Measurements from ENCODE around the gene JPT2.

The JPT2 gene

DNA sequence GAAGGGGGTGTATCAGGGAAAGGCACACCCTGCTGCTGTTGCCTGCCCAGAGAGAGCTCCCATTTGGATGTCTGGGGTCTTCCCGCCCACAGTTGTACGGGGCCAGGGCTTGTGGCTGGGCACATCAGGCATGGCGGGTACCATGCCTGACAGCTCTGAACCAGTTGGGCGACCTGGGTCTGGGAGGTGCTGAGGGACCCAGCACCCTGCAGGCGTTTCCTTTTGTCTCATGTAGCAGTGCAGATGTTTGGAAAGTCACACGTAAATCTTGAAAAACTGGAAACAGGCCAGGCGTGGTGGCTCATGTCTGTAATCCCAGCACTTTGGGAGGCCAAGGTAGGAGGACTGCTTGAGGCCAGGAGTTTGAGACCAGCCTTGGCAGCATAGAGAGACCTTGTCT, 8.4 kb upstream of the JPT2 start:
- H3K4me1 ChIP-seq (ENCODE audit: insufficient read depth, low read length): no peaks in the 10 kb centered on the region
- H3K79me2 ChIP-seq (ENCODE audit: insufficient read depth, low read length): no peaks in the 10 kb centered on the region
- peaks cover 4% of the 10 kb centered on the region; the same call in 1 of the 2 replicates for H4K20me1 ChIP-seq (ENCODE audit: insufficient read depth, low read length)
- DNase-seq: no peak
- H3K9me3 ChIP-seq (ENCODE audit: insufficient read depth, low read length, severe bottlenecking): no peaks in the 10 kb centered on the region
- no peak overlapping the region for H3K27ac ChIP-seq (ENCODE audit: low read length)
- TF ChIP-seq, protein P1, sequence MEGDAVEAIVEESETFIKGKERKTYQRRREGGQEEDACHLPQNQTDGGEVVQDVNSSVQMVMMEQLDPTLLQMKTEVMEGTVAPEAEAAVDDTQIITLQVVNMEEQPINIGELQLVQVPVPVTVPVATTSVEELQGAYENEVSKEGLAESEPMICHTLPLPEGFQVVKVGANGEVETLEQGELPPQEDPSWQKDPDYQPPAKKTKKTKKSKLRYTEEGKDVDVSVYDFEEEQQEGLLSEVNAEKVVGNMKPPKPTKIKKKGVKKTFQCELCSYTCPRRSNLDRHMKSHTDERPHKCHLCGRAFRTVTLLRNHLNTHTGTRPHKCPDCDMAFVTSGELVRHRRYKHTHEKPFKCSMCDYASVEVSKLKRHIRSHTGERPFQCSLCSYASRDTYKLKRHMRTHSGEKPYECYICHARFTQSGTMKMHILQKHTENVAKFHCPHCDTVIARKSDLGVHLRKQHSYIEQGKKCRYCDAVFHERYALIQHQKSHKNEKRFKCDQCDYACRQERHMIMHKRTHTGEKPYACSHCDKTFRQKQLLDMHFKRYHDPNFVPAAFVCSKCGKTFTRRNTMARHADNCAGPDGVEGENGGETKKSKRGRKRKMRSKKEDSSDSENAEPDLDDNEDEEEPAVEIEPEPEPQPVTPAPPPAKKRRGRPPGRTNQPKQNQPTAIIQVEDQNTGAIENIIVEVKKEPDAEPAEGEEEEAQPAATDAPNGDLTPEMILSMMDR (IDR thresholded peaks at IDR 0.05; ENCODE audit: borderline replicate concordance, extremely low read depth, low read length, poor library complexity, severe bottlenecking): no peak
- no peak for TF ChIP-seq EZH2 (IDR thresholded peaks at IDR 0.05; ENCODE audit: borderline replicate concordance, low read depth, low read length, severe bottlenecking)
- no peak overlapping the region for H3K9ac ChIP-seq (ENCODE audit: low read depth, low read length)
- no peak overlapping the region for H3K4me2 ChIP-seq (ENCODE audit: insufficient read depth, low read length)
- ATAC-seq (ENCODE audit: insufficient read depth, low read depth): no peak
- no peak overlapping the region for H3K4me3 ChIP-seq (ENCODE audit: low read depth in 1 of 2, low read length in 2 of 2)
- H3K36me3 ChIP-seq (ENCODE audit: insufficient read depth, low read length): peaks cover 98% of the 10 kb centered on the region
- no peaks in the 10 kb centered on the region for H3K27me3 ChIP-seq (ENCODE audit: insufficient read depth, low read length, poor library complexity)
- H2AFZ ChIP-seq (ENCODE audit: low read depth, low read length): no peak overlapping the region

- Histone ChIP-seq H3K27me3 (ENCODE audit: insufficient read depth, low read length, poor library complexity) (no peaks in the 10 kb centered on the region), H4K20me1 (ENCODE audit: insufficient read depth, low read length) (peaks cover 4% of the 10 kb centered on the region; the same call in 1 of the 2 replicates), H3K9ac (ENCODE audit: low read depth, low read length) (no peak overlapping the region), H3K9me3 (ENCODE audit: insufficient read depth, low read length, severe bottlenecking) (no peaks in the 10 kb centered on the region), H3K4me3 (ENCODE audit: low read depth in 1 of 2, low read length in 2 of 2) (no peak overlapping the region), H3K79me2 (ENCODE audit: insufficient read depth, low read length) (no peaks in the 10 kb centered on the region), H3K4me1 (ENCODE audit: insufficient read depth, low read length) (no peaks in the 10 kb centered on the region), H3K27ac (ENCODE audit: low read length) (no peak overlapping the region), H2AFZ (ENCODE audit: low read depth, low read length) (no peak overlapping the region), H3K36me3 (ENCODE audit: insufficient read depth, low read length) (peaks cover 98% of the 10 kb centered on the region), H3K4me2 (ENCODE audit: insufficient read depth, low read length) (no peak overlapping the region)
- no peak for ATAC-seq (ENCODE audit: insufficient read depth, low read depth)
- no peak for DNase-seq
- TF ChIP-seq EZH2 (IDR thresholded peaks at IDR 0.05; ENCODE audit: borderline replicate concordance, low read depth, low read length, severe bottlenecking): no peak
- TF ChIP-seq, protein P1 (IDR thresholded peaks at IDR 0.05; ENCODE audit: borderline replicate concordance, extremely low read depth, low read length, poor library complexity, severe bottlenecking): no peak
Observed at GRCh38 chr16:1670371-1670770, 7.7 kb upstream of the JPT2 start.

- no peaks in the 10 kb centered on the region for H3K9me3 ChIP-seq (ENCODE audit: insufficient read depth, low read length, severe bottlenecking)
- no peak overlapping the region for H3K27ac ChIP-seq (ENCODE audit: low read length)
- DNase-seq: no peak
- H2AFZ ChIP-seq (ENCODE audit: low read depth, low read length): no peak overlapping the region
- H3K9ac ChIP-seq (ENCODE audit: low read depth, low read length): no peak overlapping the region
- H3K79me2 ChIP-seq (ENCODE audit: insufficient read depth, low read length): no peaks in the 10 kb centered on the region
- no peak overlapping the region for H3K4me3 ChIP-seq (ENCODE audit: low read depth in 1 of 2, low read length in 2 of 2)
- H4K20me1 ChIP-seq (ENCODE audit: insufficient read depth, low read length): peaks cover 4% of the 10 kb centered on the region; the same call in 1 of the 2 replicates
- H3K4me2 ChIP-seq (ENCODE audit: insufficient read depth, low read length): no peak overlapping the region
- H3K27me3 ChIP-seq (ENCODE audit: insufficient read depth, low read length, poor library complexity): no peaks in the 10 kb centered on the region
- no peak for ATAC-seq (ENCODE audit: insufficient read depth, low read depth)
- no peaks in the 10 kb centered on the region for H3K4me1 ChIP-seq (ENCODE audit: insufficient read depth, low read length)
- peaks cover 98% of the 10 kb centered on the region for H3K36me3 ChIP-seq (ENCODE audit: insufficient read depth, low read length)
- no peak for TF ChIP-seq EZH2 (IDR thresholded peaks at IDR 0.05; ENCODE audit: borderline replicate concordance, low read depth, low read length, severe bottlenecking)
- TF ChIP-seq, protein P1 (IDR thresholded peaks at IDR 0.05; ENCODE audit: borderline replicate concordance, extremely low read depth, low read length, poor library complexity, severe bottlenecking): no peak
Observed at GRCh38 chr16:1670866-1671265, 7.2 kb upstream of the JPT2 start.

All from DND-41 (cell line).